HL-60 (cell line): ENCODE data around the gene METRNL.

Experiments used
- CTCF ChIP-seq: IDR thresholded peaks from one replicate; pipeline ENCODE4 v1.5.1; 2011; ENCODE audit warnings: low read length, control low read depth, inconsistent platforms; ENCODE audit not compliant: insufficient read depth
- POLR2AphosphoS5 ChIP-seq: IDR thresholded peaks from 2 replicates; pipeline ENCODE4 v1.6.1; 2012; ENCODE audit warnings: low read depth
- REST ChIP-seq: IDR thresholded peaks from 2 replicates; pipeline ENCODE4 v1.6.1; 2012; ENCODE audit warnings: low read depth; ENCODE audit not compliant: insufficient replicate concordance

DNA sequence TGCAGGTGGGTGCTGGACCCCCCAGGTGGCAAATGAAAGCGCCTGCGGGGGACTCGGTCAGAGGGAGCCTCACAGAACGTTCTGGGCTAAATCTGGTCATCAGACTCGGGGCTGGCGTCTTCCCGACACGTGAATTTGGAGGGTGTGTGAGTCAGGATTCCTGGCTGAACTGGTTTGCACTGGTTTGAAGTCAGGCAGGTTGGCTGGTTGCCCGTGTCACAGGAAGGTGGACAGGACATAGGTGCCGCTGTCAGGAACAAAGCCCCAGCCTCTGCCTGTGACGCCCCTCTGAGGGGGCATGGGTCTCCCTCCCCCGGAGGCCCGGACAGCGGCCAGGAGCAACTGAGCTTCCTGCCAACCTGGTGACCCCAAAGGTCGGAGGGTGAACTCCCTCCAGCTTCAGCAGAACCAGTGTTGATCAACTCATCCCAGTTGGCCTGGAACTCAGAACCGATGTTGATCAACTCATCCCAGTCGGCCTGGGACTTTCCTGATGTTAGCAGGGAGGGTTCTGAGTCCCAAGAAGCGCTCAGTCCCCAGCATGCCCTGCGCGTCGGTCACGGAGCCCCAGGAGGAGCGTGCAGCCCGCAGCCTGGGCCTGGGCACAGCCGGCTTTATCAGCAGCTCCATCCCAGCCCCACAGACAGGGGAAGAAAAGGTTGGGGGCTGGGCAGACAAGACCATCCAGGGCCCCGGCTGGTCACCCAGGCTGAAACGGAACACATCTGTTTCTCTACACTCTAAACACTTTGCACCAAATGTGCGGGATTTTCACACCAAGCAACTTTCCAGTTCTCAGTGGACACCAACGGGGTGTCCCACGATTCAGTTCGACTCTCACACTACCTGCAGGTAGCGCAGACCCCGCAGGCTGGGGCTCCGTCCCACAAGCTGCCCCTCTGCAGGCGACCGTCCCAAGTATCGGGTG, 14.4 kb upstream of the METRNL start:
- TF ChIP-seq CTCF (no peak), POLR2AphosphoS5 (no peak), REST (no peak)
